ENCODE data around the gene SLC16A3. TPM values are rescaled to one million over a fixed set of nuclear protein-coding genes. Genes with fewer than 3 reads are reported as not detected.
A peak's percentile ranks its signal among the peaks of the same experiment; 100 is the strongest.

The SLC16A3 gene
- total and polyA plus RNA-seq, 4 donors, result 14.1 to 22.8 (median 19.0) TPM

GRCh38 chr17:82235775-82236141, 6.9 kb downstream of the SLC16A3 start:
- Histone ChIP-seq H3K4me3 (ENCODE audit: low read depth, low read length) (no peak overlapping the region), H3K27ac (ENCODE audit: low read depth, low read length) (no peak overlapping the region), H3K36me3 (ENCODE audit: control insufficient read depth, insufficient read depth, low read length) (peaks cover 64% of the 10 kb centered on the region), H3K4me1 (ENCODE audit: control insufficient read depth, insufficient read depth, low read length) (peaks cover 48% of the 10 kb centered on the region), H3K27me3 (ENCODE audit: control insufficient read depth, insufficient read depth, low read length) (peaks cover 8% of the 10 kb centered on the region), H3K9me3 (ENCODE audit: control insufficient read depth, insufficient read depth, low read length) (no peaks in the 10 kb centered on the region)
- 74% methylated on average over 15 of the region's 15 CpGs for WGBS (ENCODE audit: insufficient coverage)
- DNase-seq (ENCODE audit: low read depth in 4 of 6, low spot score in 6 of 6), result no peak

DNA sequence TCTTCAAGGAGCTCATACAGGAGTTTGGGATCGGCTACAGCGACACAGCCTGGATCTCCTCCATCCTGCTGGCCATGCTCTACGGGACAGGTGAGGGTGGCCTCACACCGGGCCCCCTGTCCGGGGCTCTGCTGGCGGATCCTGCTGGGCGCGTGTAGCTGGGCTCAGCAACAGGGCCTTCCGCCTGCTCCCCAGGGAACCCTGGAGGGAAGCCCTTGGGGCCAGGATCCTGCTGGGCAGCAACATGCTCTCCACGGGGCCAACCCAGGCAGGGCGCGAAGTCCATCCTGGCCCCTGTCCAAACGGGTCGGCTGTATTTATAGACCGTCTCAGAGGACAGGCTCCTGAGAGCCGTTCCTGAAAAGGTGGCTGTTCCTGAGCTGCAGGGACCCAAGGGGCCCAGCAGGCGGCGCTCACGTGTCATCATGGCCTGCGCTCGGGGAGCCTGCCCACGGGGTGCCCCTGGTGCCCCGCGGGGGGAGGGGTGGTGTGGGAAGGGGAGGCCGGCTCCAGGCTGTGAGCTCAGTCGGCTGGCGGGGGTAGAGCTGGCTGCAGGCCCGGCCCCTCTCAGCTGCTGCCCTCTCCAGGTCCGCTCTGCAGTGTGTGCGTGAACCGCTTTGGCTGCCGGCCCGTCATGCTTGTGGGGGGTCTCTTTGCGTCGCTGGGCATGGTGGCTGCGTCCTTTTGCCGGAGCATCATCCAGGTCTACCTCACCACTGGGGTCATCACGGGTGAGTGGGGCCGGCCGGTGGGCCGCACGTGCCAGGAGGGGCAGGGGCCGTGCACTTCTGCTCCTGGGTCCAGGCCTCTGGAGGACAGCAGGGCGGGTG, 7.5 kb downstream of the SLC16A3 start:
- DNase-seq (ENCODE audit: low read depth in 4 of 6, low spot score in 6 of 6), result peak in 2 of 6 donors; percentile 69 to 84
- peaks cover 70% of the 10 kb centered on the region for H3K36me3 ChIP-seq (ENCODE audit: control insufficient read depth, insufficient read depth, low read length)
- peaks cover 3% of the 10 kb centered on the region for H3K27me3 ChIP-seq (ENCODE audit: control insufficient read depth, insufficient read depth, low read length)
- no peak overlapping the region for H3K4me3 ChIP-seq (ENCODE audit: low read depth, low read length)
- no peak overlapping the region for H3K27ac ChIP-seq (ENCODE audit: low read depth, low read length)
- H3K4me1 ChIP-seq (ENCODE audit: control insufficient read depth, insufficient read depth, low read length), result peaks cover 49% of the 10 kb centered on the region
- H3K9me3 ChIP-seq (ENCODE audit: control insufficient read depth, insufficient read depth, low read length), result no peaks in the 10 kb centered on the region
- WGBS (ENCODE audit: insufficient coverage), result 28% methylated on average over 44 of the region's 44 CpGs

GRCh38 chr17:82237083-82237745, 8.4 kb downstream of the SLC16A3 start:
- H3K4me1 ChIP-seq (ENCODE audit: control insufficient read depth, insufficient read depth, low read length), result peaks cover 49% of the 10 kb centered on the region
- no peak for DNase-seq (ENCODE audit: low read depth in 4 of 6, low spot score in 6 of 6)
- no peak overlapping the region for H3K4me3 ChIP-seq (ENCODE audit: low read depth, low read length)
- WGBS (ENCODE audit: insufficient coverage), result 92% methylated on average over 59 of the region's 59 CpGs
- H3K27ac ChIP-seq (ENCODE audit: low read depth, low read length), result no peak overlapping the region
- no peaks in the 10 kb centered on the region for H3K27me3 ChIP-seq (ENCODE audit: control insufficient read depth, insufficient read depth, low read length)
- H3K9me3 ChIP-seq (ENCODE audit: control insufficient read depth, insufficient read depth, low read length), result no peaks in the 10 kb centered on the region
- H3K36me3 ChIP-seq (ENCODE audit: control insufficient read depth, insufficient read depth, low read length), result peaks cover 77% of the 10 kb centered on the region

- Histone ChIP-seq H3K4me3 (ENCODE audit: low read depth, low read length) (no peak overlapping the region), H3K27me3 (ENCODE audit: control insufficient read depth, insufficient read depth, low read length) (no peaks in the 10 kb centered on the region), H3K9me3 (ENCODE audit: control insufficient read depth, insufficient read depth, low read length) (no peaks in the 10 kb centered on the region), H3K4me1 (ENCODE audit: control insufficient read depth, insufficient read depth, low read length) (peaks cover 55% of the 10 kb centered on the region), H3K27ac (ENCODE audit: low read depth, low read length) (no peak overlapping the region), H3K36me3 (ENCODE audit: control insufficient read depth, insufficient read depth, low read length) (peaks cover 83% of the 10 kb centered on the region)
- 86% methylated on average over 28 of the region's 34 CpGs for WGBS (ENCODE audit: insufficient coverage)
- DNase-seq (ENCODE audit: low read depth in 4 of 6, low spot score in 6 of 6), result no peak
These were observed 9.1 kb downstream of the SLC16A3 start for GRCh38 chr17:82237746-82238471.

GRCh38 chr17:82238472-82239201, 9.8 kb downstream of the SLC16A3 start:
- Histone ChIP-seq H3K4me1 (ENCODE audit: control insufficient read depth, insufficient read depth, low read length) (peaks cover 62% of the 10 kb centered on the region), H3K4me3 (ENCODE audit: low read depth, low read length) (no peak overlapping the region), H3K9me3 (ENCODE audit: control insufficient read depth, insufficient read depth, low read length) (no peaks in the 10 kb centered on the region), H3K27ac (ENCODE audit: low read depth, low read length) (no peak overlapping the region), H3K27me3 (ENCODE audit: control insufficient read depth, insufficient read depth, low read length) (no peaks in the 10 kb centered on the region), H3K36me3 (ENCODE audit: control insufficient read depth, insufficient read depth, low read length) (peaks cover 90% of the 10 kb centered on the region)
- WGBS (ENCODE audit: insufficient coverage), result 70% methylated on average over 33 of the region's 33 CpGs
- no peak for DNase-seq (ENCODE audit: low read depth in 4 of 6, low spot score in 6 of 6)

DNA sequence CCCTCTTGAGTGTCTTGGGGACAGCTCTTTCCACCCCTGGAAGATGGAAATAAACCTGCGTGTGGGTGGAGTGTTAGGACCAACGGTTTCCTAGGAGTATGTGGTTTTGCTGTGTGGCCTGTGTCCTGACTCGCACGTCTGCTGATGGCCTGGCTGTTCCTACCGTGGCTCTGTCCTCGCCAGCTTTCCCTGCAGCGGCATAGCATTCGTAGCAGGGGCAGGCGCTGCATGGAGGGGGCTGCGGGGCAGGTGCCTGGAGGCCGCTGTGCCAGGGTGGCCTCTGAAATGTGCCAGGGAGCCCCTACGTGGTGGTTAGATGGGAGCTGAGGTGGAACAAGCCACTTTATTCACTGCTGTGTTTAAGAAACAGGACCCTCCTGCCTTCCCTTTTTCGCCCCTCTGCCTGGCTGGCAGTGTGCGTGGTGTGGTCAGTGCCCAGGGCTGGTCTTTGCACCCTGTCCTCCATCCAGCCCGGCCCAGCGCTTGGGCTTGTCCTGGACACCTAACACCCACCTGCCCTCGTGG, 10.6 kb downstream of the SLC16A3 start:
- Histone ChIP-seq H3K27me3 (ENCODE audit: control insufficient read depth, insufficient read depth, low read length) (no peaks in the 10 kb centered on the region), H3K27ac (ENCODE audit: low read depth, low read length) (no peak overlapping the region), H3K9me3 (ENCODE audit: control insufficient read depth, insufficient read depth, low read length) (no peaks in the 10 kb centered on the region), H3K36me3 (ENCODE audit: control insufficient read depth, insufficient read depth, low read length) (peaks cover 98% of the 10 kb centered on the region), H3K4me1 (ENCODE audit: control insufficient read depth, insufficient read depth, low read length) (peaks cover 62% of the 10 kb centered on the region), H3K4me3 (ENCODE audit: low read depth, low read length) (no peak overlapping the region)
- DNase-seq (ENCODE audit: low read depth in 4 of 6, low spot score in 6 of 6), result no peak
- WGBS (ENCODE audit: insufficient coverage), result 85% methylated on average over 17 of the region's 17 CpGs

GRCh38 chr17:82239926-82240505, 11.2 kb downstream of the SLC16A3 start:
- WGBS (ENCODE audit: insufficient coverage), result 87% methylated on average over 20 of the region's 22 CpGs
- Histone ChIP-seq H3K4me1 (ENCODE audit: control insufficient read depth, insufficient read depth, low read length) (peaks cover 58% of the 10 kb centered on the region), H3K36me3 (ENCODE audit: control insufficient read depth, insufficient read depth, low read length) (peaks cover 100% of the 10 kb centered on the region), H3K27ac (ENCODE audit: low read depth, low read length) (no peak overlapping the region), H3K9me3 (ENCODE audit: control insufficient read depth, insufficient read depth, low read length) (no peaks in the 10 kb centered on the region), H3K4me3 (ENCODE audit: low read depth, low read length) (no peak overlapping the region), H3K27me3 (ENCODE audit: control insufficient read depth, insufficient read depth, low read length) (no peaks in the 10 kb centered on the region)
- no peak for DNase-seq (ENCODE audit: low read depth in 4 of 6, low spot score in 6 of 6)

GRCh38 chr17:82240506-82241182, 11.8 kb downstream of the SLC16A3 start:
- H3K36me3 ChIP-seq (ENCODE audit: control insufficient read depth, insufficient read depth, low read length), result peaks cover 100% of the 10 kb centered on the region
- DNase-seq (ENCODE audit: low read depth in 4 of 6, low spot score in 6 of 6), result no peak
- peaks cover 52% of the 10 kb centered on the region for H3K4me1 ChIP-seq (ENCODE audit: control insufficient read depth, insufficient read depth, low read length)
- H3K4me3 ChIP-seq (ENCODE audit: low read depth, low read length), result no peak overlapping the region
- H3K9me3 ChIP-seq (ENCODE audit: control insufficient read depth, insufficient read depth, low read length), result no peaks in the 10 kb centered on the region
- H3K27ac ChIP-seq (ENCODE audit: low read depth, low read length), result peak overlapping the region; percentile 47
- H3K27me3 ChIP-seq (ENCODE audit: control insufficient read depth, insufficient read depth, low read length), result no peaks in the 10 kb centered on the region
- WGBS (ENCODE audit: insufficient coverage), result 79% methylated on average over 18 of the region's 20 CpGs
